Stimulated activated CD8-positive, alpha-beta memory T cell treated with anti-CD3 and anti-CD28 coated beads, Interleukin-4, amount 100 ng/mL, for 1 hour (primary cell): ENCODE results near the gene ATP5PB.

Source experiments
- DNase-seq, 2 donors: peaks; one replicate each; pipeline ENCODE4 v3.0.0-alpha.2; 2020; ENCODE audit warnings: low read depth in 2 of 2, low spot score in 1 of 2

ATP5PB gene

GRCh38 chr1:111474521-111474920 is 25.3 kb downstream of the ATP5PB start:
- no peak for DNase-seq

DNA sequence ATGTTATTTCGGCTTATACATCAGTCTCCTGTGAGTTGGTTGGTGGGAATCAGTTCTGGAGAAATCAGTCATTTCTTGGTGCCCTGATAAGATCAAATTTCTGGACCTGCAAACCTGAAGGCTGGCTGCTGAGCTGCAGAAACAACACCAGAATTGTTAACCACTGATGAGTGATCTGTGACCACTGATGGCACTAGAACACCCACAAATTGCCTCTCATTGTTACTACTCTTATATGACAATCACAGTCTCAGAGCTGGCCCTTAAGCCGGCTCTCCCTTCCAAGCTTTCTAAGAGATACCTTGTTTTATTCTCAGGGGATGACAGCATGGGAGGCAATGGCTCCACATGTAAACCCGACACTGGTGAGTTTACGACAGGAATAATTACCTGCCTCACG is 26.4 kb downstream of the ATP5PB start:
- DNase-seq = no peak

- DNase-seq = no peak
Observed at GRCh38 chr1:111476214-111476613, 26.9 kb downstream of the ATP5PB start.

- DNase-seq = peak in 1 of 2 donors; percentile 4
Observed at GRCh38 chr1:111476761-111477309, 27.6 kb downstream of the ATP5PB start.

GRCh38 chr1:111480674-111481073 is 31.4 kb downstream of the ATP5PB start:
- DNase-seq = no peak

- peak in 1 of 2 donors; percentile 44 for DNase-seq
Observed at GRCh38 chr1:111481387-111482221, 32.3 kb downstream of the ATP5PB start.

DNA sequence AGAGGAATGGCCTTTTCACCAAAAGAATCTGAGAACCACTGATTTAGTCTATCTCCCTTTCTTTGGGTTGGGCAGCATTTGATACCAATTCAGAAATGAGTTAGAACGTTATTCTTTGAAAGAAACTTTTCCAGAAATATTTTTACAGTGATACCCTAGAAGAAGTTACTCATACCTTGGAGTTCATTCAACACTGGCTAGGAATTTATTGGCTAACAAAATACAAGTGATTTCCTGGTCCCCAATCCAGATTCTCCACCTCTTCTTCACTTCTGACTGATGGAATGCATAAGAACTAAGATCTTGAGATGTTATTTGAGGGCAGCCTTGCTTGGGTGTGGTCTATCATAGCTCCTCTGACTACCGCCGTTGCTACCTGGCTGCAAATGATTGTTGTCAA is 33.9 kb downstream of the ATP5PB start:
- DNase-seq = no peak

- no peak for DNase-seq
Observed at GRCh38 chr1:111483876-111484275, 34.6 kb downstream of the ATP5PB start.

- no peak for DNase-seq
Observed at GRCh38 chr1:111484391-111485026, 35.2 kb downstream of the ATP5PB start.

DNA sequence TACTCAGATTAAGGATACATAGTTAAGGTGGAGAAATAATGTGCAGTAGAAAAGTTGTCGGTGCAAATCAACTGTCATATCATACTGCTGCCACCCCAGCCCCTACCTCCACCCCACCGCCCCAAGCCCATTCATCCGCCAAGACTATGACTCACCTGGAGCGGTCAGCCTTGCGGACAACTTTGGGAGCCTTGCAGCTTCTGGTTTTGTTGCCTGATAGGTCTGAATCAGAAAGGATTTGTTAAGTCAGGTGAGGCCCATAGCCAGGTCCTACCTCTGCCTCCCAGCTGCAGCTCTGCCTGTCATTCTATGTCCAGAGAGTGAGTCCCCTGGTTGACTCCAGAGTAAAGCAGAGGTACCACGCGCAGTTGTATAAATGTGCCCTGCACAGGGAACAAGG is 37.2 kb downstream of the ATP5PB start:
- DNase-seq = no peak

DNA sequence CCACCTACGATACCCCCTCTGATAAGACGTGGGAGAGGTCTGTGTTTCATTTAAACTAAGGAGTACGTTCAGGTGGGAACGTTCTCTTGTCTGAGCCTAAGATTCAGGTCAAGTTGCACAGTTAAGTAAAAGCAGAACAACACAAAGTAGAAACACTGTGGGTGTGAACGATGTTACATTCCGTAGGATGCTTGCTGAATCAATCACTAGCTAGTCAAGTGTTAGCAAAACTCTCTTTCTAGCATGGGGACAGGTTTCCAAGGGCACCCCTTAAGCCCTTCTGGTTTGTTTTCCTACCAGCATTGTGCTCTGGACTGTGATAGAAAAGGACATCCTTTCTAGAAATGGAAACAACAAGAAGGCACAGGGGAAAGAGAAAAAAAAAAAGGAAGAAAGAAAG is 37.9 kb downstream of the ATP5PB start:
- no peak for DNase-seq

DNA sequence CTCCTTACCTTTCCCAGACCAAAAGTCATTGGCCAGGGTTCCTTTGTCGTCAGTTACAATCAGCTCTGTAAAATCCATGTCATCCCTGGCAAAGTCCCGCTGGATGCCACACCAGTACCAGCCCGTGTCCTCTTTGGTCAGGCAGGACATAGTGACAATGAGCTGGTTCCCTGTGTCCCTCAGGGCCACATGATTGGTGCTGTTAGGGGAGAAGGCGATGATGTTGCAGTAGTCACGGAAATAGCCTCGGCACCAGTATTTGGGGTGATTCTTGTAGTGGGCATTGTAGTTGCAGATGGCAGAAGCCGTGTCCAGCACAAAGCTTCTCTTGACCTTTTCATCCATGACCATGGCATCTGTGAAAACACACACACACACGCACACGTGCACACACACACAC is 39.4 kb downstream of the ATP5PB start:
- no peak for DNase-seq

DNA sequence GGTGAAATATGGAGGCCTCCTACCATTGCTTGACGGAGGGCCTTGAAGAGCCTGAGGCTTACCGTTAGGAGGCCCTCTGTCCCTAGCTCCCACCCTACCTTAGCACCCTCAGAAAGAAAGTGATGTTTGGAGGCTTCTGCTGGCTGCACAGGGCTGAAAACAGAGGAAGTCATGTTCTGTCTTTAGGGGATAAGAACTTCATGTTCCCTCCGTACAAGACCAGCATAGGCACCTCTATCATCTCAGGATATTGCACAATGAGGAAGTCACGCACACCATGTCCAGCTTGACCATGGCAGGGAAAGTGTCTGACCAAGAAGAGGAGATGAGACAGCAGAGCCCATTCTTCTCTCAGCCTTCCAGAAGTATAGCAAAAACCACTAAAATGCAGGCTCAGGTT is 40.3 kb downstream of the ATP5PB start:
- no peak for DNase-seq

DNA sequence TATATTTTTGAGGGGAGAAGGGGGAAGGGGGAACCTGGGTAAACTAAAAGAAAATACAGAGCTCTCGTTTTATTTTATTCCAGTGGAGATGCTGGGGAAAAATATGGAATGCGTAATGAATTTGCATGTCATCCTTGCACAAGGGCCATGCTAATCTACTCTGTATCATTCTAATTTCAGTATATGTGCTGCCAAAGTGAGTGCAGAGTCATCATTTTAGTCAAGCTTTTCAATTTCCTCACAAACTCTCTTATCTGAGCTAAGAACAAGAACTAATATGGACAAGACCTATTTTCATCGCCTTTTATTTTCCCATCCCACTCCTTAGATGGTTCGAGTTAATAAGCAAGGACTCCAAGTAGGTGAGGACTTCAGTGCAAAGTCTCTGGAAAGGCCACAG is 41.0 kb downstream of the ATP5PB start:
- no peak for DNase-seq

DNA sequence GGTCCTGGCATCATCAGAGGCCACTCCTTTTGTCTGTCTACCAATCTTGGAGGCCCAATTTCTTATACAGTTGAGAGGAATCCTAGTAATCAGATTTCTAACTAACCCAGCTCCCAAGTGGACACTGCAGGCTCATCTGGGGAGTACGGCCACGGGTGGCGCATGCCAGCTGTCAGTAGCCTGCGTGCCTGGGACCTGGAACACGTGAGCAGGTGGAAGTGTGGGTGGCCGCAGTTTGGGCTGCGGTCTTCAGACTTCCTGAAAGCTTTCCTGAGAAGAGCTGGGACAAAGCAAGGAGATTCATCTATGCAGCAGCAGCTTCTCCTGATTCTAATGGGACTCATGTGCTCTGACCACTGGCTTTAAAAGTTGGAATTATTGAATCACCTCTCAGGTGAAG is 41.8 kb downstream of the ATP5PB start:
- no peak for DNase-seq

DNA sequence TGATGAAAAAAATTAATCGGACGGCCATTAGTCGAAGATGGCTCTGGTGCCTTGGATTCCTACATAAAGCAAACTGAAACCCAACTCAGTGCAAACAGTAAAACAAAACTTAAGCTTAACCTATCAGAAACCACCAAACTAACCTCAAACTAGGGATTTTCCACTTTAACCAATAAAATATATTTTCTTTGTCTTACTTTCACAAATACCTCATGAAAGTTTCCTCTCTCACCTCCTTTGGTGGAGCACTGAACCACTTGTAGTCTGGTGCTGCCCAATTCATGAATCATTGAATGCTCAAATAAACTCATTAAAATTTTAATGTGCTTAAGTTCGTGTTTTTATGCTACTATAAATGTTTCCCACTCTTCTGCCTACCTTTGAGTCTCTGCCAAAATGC is 47.1 kb downstream of the ATP5PB start:
- DNase-seq = no peak

DNA sequence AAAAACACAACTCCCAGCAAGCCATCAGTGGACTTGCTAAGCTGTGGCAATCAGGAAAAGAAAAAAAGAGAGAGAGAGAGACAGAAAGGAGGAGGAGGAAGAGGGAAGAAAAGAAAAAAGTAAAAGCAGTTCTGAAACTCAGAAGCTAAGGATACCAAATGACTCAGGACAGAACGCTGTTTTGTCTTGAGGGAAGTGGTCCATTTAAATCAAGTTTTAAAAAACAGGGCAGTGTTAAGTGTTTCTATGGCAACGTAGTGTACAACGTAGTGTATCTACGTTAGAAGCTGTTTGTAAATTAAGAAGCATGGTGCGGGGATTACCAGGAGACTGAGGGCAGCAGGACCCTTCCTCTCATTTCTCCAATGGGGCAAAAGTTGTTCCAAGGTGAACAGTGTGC is 48.3 kb downstream of the ATP5PB start:
- no peak for DNase-seq

- DNase-seq = no peak
Observed at GRCh38 chr1:111499026-111499785, 49.9 kb downstream of the ATP5PB start.

DNA sequence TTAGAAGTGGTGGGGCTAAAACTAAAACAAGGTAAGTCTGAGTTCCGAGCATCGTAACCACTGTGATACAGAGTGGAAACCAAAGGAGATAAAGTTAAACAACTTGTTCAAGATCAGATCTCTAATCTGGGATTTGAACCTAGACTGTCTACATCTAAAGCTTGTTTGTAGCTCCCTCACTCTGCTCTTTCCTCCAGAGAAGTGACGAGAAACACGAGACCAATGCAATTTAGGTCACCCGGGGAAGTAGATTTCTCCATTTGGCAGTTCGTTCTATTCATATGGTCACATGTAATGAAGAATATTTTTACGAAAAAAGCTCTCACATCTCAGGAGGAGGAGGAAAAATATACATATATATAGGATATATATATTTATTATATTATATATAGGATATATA is 52.4 kb downstream of the ATP5PB start:
- no peak for DNase-seq

GRCh38 chr1:111503585-111504060 is 54.4 kb downstream of the ATP5PB start, which contains the start of the genes ADORA3 and TMIGD3:
Gene ADORA3, minus strand, starts transcription at chr1:111503633. Its CDS starts 279 bp downstream, at chr1:111503354.
Gene TMIGD3, minus strand, starts transcription at chr1:111503633. Its CDS starts 279 bp downstream, at chr1:111503354.
- DNase-seq = no peak

DNA sequence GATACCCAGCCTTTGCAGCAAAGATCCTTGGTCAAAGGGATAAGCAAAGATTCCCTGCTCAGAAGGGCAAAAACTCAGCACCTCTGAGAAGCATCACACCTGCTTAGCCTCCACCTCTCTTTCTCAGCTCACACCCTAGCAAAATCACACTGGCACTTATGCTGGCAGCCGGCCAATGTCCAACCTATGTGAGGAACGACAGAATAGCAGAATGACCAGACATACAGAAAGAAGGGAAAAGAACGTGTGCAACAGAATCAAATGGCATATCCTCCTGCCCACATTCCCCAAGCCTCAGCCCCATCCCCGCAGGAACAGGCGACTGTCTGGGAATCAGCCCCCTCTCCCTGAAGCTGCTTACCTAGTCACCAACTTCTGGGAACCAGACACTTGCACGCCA is 54.8 kb downstream of the ATP5PB start:
- no peak for DNase-seq
